Measurements from ENCODE around the gene ELMO3. TPM values are rescaled to one million over a fixed set of nuclear protein-coding genes. Genes with fewer than 3 reads are reported as not detected.

The ELMO3 gene
- total RNA-seq, 1 experiment from 2014 or later = 8.6 TPM

- Mint-ChIP-seq H3K4me3 (no peak overlapping the region), H3K9me3 (no peaks in the 10 kb centered on the region), H3K27ac (no peak overlapping the region; a peak in 1 of 7 replicates), H3K4me1 (peaks cover 10 to 12% of the 10 kb centered on the region in 2 experiments; a peak in 3 of 4 replicates), H3K36me3 (ENCODE audit: insufficient read depth in 1 of 3, low read depth in 3 of 3) (no peaks in the 10 kb centered on the region; a peak in 2 of 7 replicates), H3K27me3 (ENCODE audit: low read depth) (peaks cover 28% of the 10 kb centered on the region)
- no peaks in the 10 kb centered on the region for H4K20me1 ChIP-seq (ENCODE audit: control insufficient read depth, insufficient read depth, insufficient read length)
- no CpG with 5 or more reads among the region's 25 CpGs for WGBS (ENCODE audit: extremely low coverage, insufficient read length, low lambda C conversion rate)
- no peaks in the 10 kb centered on the region for H3K79me1 ChIP-seq (ENCODE audit: insufficient read depth, low read depth, low read length, poor library complexity, severe bottlenecking)
- H3K9ac ChIP-seq (ENCODE audit: extremely low read depth, insufficient read length, low read length) = no peak overlapping the region
- H3K4me2 ChIP-seq (ENCODE audit: insufficient read depth, insufficient read length, low read length) = no peak overlapping the region
- H3K4me1 ChIP-seq (ENCODE audit: insufficient read depth, low read length) = no peaks in the 10 kb centered on the region
- H3K14ac ChIP-seq (ENCODE audit: insufficient read depth, low read length) = no peak overlapping the region
- H3K79me2 ChIP-seq (ENCODE audit: insufficient read depth, low read length) = no peaks in the 10 kb centered on the region
- H3K56ac ChIP-seq (ENCODE audit: insufficient read length, low read depth, low read length) = no peak overlapping the region
- no peak overlapping the region for H2BK12ac ChIP-seq (ENCODE audit: insufficient read length, low read depth, low read length)
- H3K27ac ChIP-seq (ENCODE audit: insufficient read length, low read depth, low read length) = no peak overlapping the region
- H3T11ph ChIP-seq (ENCODE audit: low read length) = no peak overlapping the region
- no peak overlapping the region for H3K18ac ChIP-seq (ENCODE audit: insufficient read length, low read depth, low read length)
- no peak overlapping the region for H3K4ac ChIP-seq (ENCODE audit: low read depth, low read length)
- H2BK15ac ChIP-seq (ENCODE audit: low read depth, low read length) = no peak overlapping the region
- no peak for TF ChIP-seq CTCF (conservative IDR thresholded peaks at IDR 0.05)
- DNase-seq = peak; percentile 56
- H3K27me3 ChIP-seq (ENCODE audit: insufficient read depth, low read length) = no peaks in the 10 kb centered on the region; the same call in 1 of the 2 replicates
- no peak overlapping the region for H2AFZ ChIP-seq (ENCODE audit: low read length)
- H3K23ac ChIP-seq (ENCODE audit: insufficient read length, low read depth, low read length) = no peak overlapping the region
- no peak overlapping the region for H4K8ac ChIP-seq (replicated peaks; ENCODE audit: insufficient read length, low read depth, low read length)
- H3K9me3 ChIP-seq (ENCODE audit: control insufficient read depth, low read depth, low read length) = no peaks in the 10 kb centered on the region
- no peak overlapping the region for H2BK120ac ChIP-seq (ENCODE audit: low read depth, low read length, poor library complexity, severe bottlenecking)
- H4K91ac ChIP-seq (ENCODE audit: insufficient read length, low read depth, low read length) = no peak overlapping the region
- H4K5ac ChIP-seq (ENCODE audit: insufficient read length, low read depth, low read length) = no peak overlapping the region
- no peak overlapping the region for H2BK20ac ChIP-seq (ENCODE audit: low read depth, low read length, poor library complexity, severe bottlenecking)
- H2BK5ac ChIP-seq (ENCODE audit: insufficient read length, low read length) = no peak overlapping the region
- H3K23me2 ChIP-seq (ENCODE audit: insufficient read length, low read depth, low read length, poor library complexity, severe bottlenecking) = no peaks in the 10 kb centered on the region
- no peak overlapping the region for H2AK5ac ChIP-seq (ENCODE audit: insufficient read length, low read length)
Measured at GRCh38 chr16:67210069-67210937, 11.4 kb downstream of the ELMO3 start.

Data from H9 (cell line).